BLaER1 treated with 17β-estradiol and CSF1 and Interleukin-3, amounts not matched to agents 10 nM and 100 nM (cell line): ENCODE measurements around the gene CHN2.
"Not testable (repeated sequence)": the region's sequence is repeated elsewhere in the genome, so short reads cannot be mapped to it uniquely, and the experiment has no call there.

Source experiments
- H3K27ac ChIP-seq, 11 experiments: shearing (Covaris generic); formaldehyde crosslinking; 2 replicates each; pipeline ENCODE4 v1.8.1; 2022
- H3K27me3 ChIP-seq, 11 experiments: shearing (Covaris generic); formaldehyde crosslinking; 2 replicates each; pipeline ENCODE4 v1.8.1; 2022
- H3K36me3 ChIP-seq, 11 experiments: shearing (Covaris generic); formaldehyde crosslinking; 2 replicates each; pipeline ENCODE4 v1.8.1; 2022
- H3K4me1 ChIP-seq, 10 experiments: shearing (Covaris generic); formaldehyde crosslinking; 2 replicates each; pipeline ENCODE4 v1.8.1; 2022
- H3K4me2 ChIP-seq, 11 experiments: shearing (Covaris generic); formaldehyde crosslinking; 2 replicates each; pipeline ENCODE4 v1.8.1; 2022
- H3K4me3 ChIP-seq, 10 experiments: shearing (Covaris generic); formaldehyde crosslinking; 2 replicates each; pipeline ENCODE4 v1.8.1; 2022
- H3K9ac ChIP-seq, 11 experiments: shearing (Covaris generic); formaldehyde crosslinking; 2 replicates each; pipeline ENCODE4 v1.8.1; 2022
- H3K9me3 ChIP-seq, 11 experiments: shearing (Covaris generic); formaldehyde crosslinking; replicated peaks in 1 of 11; 2 replicates each; pipeline ENCODE4 v1.8.1; 2022
- H4K20me1 ChIP-seq, 11 experiments: shearing (Covaris generic); formaldehyde crosslinking; 2 replicates each; pipeline ENCODE4 v1.8.1; 2022
- Cebpa-rat ChIP-seq, 11 experiments: shearing (Covaris generic); IDR thresholded peaks; 2 replicates each; pipeline ENCODE4 v1.8.1; 2022

CHN2 gene

GRCh38 chr7:29254591-29254990 is 60.0 kb downstream of the CHN2 start:
- Histone ChIP-seq H3K4me1 (no peaks in the 10 kb centered on the region), H3K9ac (no peak overlapping the region), H3K9me3 (no peaks in the 10 kb centered on the region; a peak in 1 of 22 replicates), H3K27ac (no peak overlapping the region), H3K36me3 (no peaks in the 10 kb centered on the region), H4K20me1 (no peaks in the 10 kb centered on the region), H3K4me3 (no peak overlapping the region), H3K27me3 (0 out of 22 replicates have a peak, but pooled peaks cover 0 to 4% (median 0%) of the 10 kb centered on the region in 11 experiments), H3K4me2 (no peak overlapping the region)
- TF ChIP-seq Cebpa-rat (IDR thresholded peaks at IDR 0.05): no peak

- H3K27me3 ChIP-seq: 0 out of 22 replicates have a peak, but pooled peaks cover 0 to 4% (median 0%) of the 10 kb centered on the region in 11 experiments
- no peak overlapping the region for H3K4me3 ChIP-seq
- TF ChIP-seq Cebpa-rat (IDR thresholded peaks at IDR 0.05): no peak
- no peak overlapping the region for H3K4me2 ChIP-seq
- H3K27ac ChIP-seq: no peak overlapping the region
- H4K20me1 ChIP-seq: no peaks in the 10 kb centered on the region
- no peaks in the 10 kb centered on the region for H3K4me1 ChIP-seq
- H3K9me3 ChIP-seq: no peaks in the 10 kb centered on the region; a peak in 1 of 22 replicates
- H3K9ac ChIP-seq: no peak overlapping the region
- H3K36me3 ChIP-seq: no peaks in the 10 kb centered on the region
These were observed 60.8 kb downstream of the CHN2 start for GRCh38 chr7:29255199-29255878.

DNA sequence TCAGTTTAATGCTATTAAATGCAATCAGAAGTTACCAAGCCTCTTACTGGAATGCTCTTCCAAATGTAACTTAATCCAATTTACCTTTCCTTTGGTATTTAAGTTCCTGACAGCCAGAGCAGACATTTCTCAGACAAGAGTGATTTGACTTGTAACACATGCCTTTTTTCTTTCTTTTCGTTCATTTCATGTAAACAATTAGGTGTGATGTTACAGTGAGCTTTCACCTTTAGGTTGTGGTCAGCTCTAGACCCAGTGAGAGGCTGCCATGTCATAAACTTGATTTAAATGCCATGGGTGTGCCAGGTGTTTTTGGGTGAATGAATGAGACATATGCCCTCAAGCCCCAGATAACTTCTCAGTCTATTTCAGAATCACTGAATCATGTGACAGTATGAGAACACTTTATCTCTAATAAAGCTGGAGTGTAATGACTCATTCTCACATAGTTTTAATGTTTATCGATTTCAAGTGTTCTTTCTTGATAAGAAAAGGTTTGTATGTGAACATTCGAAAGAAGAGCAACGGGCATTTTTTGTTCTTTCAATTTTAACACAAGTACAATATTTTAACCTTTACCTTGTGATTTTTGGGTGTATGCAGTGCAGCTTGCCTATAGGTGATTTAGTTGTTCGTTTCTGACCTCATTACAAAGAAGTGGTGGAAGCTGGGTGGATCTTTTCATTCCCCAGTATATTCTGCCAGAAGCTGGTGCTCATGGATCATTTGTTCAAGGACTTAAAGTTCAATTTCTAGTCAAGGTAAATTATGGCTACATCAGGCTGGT is 61.5 kb downstream of the CHN2 start:
- Histone ChIP-seq H3K4me2 (no peak overlapping the region), H3K27ac (no peak overlapping the region), H3K36me3 (no peaks in the 10 kb centered on the region)

GRCh38 chr7:29256693-29257002 is 62.1 kb downstream of the CHN2 start:
- H3K36me3 ChIP-seq: no peaks in the 10 kb centered on the region
- H3K9me3 ChIP-seq: no peaks in the 10 kb centered on the region; a peak in 1 of 22 replicates
- H3K9ac ChIP-seq: no peak overlapping the region
- 0 out of 22 replicates have a peak, but pooled peaks cover 0 to 4% (median 0%) of the 10 kb centered on the region in 11 experiments for H3K27me3 ChIP-seq
- H3K4me1 ChIP-seq: no peaks in the 10 kb centered on the region
- H3K27ac ChIP-seq: no peak overlapping the region
- no peak overlapping the region for H3K4me3 ChIP-seq
- TF ChIP-seq Cebpa-rat (IDR thresholded peaks at IDR 0.05): no peak
- no peaks in the 10 kb centered on the region for H4K20me1 ChIP-seq
- no peak overlapping the region for H3K4me2 ChIP-seq

More for the DNA sequence above, 61.5 kb downstream of the CHN2 start:
- 0 out of 22 replicates have a peak, but pooled peaks cover 0 to 4% (median 0%) of the 10 kb centered on the region in 11 experiments for H3K27me3 ChIP-seq
- no peaks in the 10 kb centered on the region; a peak in 1 of 22 replicates for H3K9me3 ChIP-seq
- no peaks in the 10 kb centered on the region for H3K4me1 ChIP-seq
- H3K4me3 ChIP-seq: no peak overlapping the region
- no peak for TF ChIP-seq Cebpa-rat (IDR thresholded peaks at IDR 0.05)
- no peaks in the 10 kb centered on the region for H4K20me1 ChIP-seq
- no peak overlapping the region for H3K9ac ChIP-seq

DNA sequence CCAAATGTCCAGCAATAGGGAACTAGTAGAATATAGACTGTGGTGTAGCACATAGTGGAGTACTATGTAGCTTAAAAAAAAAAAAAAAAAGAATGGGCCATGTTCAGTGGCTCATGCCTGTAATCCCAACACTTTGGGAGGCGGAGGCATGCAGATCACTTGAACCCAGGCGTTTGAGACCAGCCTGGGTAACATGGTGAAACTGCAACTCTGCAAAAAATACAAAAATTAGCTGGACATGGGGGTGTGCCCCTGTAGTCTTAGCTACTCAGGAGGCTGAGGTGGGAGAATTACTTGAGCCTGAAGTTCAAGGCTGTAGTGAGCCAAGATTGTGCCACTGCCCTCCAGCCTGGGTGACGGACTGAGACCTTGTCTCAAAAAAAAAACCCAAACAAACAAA is 64.4 kb downstream of the CHN2 start:
- no peaks in the 10 kb centered on the region for H3K36me3 ChIP-seq
- no peaks in the 10 kb centered on the region for H4K20me1 ChIP-seq
- H3K9ac ChIP-seq: no peak overlapping the region
- no peak overlapping the region for H3K27ac ChIP-seq
- peaks cover 9 to 14% (median 11%) of the 10 kb centered on the region in 11 experiments; a peak in 18 of 22 replicates for H3K9me3 ChIP-seq
- H3K4me2 ChIP-seq: no peak overlapping the region
- no peak overlapping the region for H3K4me3 ChIP-seq
- no peak for TF ChIP-seq Cebpa-rat (IDR thresholded peaks at IDR 0.05)
- 0 out of 22 replicates have a peak, but pooled peaks cover 0 to 4% (median 0%) of the 10 kb centered on the region in 11 experiments for H3K27me3 ChIP-seq
- H3K4me1 ChIP-seq: no peaks in the 10 kb centered on the region

DNA sequence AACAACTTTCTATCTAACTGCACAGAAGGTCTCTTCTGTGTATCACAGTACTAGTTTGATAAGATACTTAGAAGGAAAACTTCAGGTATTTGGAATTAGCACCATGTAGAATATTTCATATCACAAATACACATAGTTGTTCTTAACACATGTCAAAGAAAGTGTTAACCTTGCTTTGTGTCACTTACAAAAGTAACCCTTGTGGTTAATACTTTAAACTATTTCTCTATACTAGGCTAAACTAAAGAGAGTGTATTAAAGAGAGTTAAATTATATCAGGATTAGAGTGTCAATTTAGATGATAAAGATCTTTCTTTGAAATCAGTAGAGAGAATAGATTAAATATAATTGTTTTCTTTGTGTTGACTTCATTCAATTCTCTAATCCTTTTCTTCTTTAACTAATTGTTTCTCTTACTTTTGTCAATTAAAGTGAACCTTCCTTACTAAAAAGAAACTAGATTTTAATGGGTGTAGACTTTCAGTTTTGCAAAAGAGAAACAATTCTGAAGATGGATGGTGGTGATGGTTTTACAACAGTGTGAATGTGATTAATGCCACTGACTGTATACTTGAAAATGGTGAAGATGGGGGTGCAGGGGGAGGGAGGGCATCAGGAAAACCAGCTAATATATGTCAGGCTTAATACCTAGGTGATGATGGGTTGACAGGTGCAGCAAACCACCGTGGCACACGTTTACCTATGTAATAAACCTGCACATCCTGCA is 67.8 kb downstream of the CHN2 start:
- TF ChIP-seq Cebpa-rat (IDR thresholded peaks at IDR 0.05): no peak
- no peaks in the 10 kb centered on the region for H3K36me3 ChIP-seq

GRCh38 chr7:29263601-29264207 is 69.1 kb downstream of the CHN2 start:
- not testable (repeated sequence) for H3K4me3 ChIP-seq, H3K36me3 ChIP-seq, H3K4me2 ChIP-seq, H3K27me3 ChIP-seq, H3K9ac ChIP-seq, H4K20me1 ChIP-seq, H3K27ac ChIP-seq
- peaks cover 14 to 29% (median 20%) of the 10 kb centered on the region in 11 experiments; a peak in 19 of 22 replicates for H3K9me3 ChIP-seq
- peaks cover 7 to 11% (median 9%) of the 10 kb centered on the region in 10 experiments; a peak in 17 of 20 replicates for H3K4me1 ChIP-seq

More for the DNA sequence above, 67.8 kb downstream of the CHN2 start:
- peaks cover 14 to 29% (median 20%) of the 10 kb centered on the region in 11 experiments; a peak in 19 of 22 replicates for H3K9me3 ChIP-seq
- no peak overlapping the region for H3K4me2 ChIP-seq
- peaks cover 7 to 11% (median 9%) of the 10 kb centered on the region in 10 experiments; a peak in 17 of 20 replicates for H3K4me1 ChIP-seq
- H3K27me3 ChIP-seq: 0 out of 22 replicates have a peak, but pooled peaks cover 0 to 2% (median 0%) of the 10 kb centered on the region in 11 experiments
- H3K4me3 ChIP-seq: no peak overlapping the region
- H4K20me1 ChIP-seq: no peaks in the 10 kb centered on the region
- H3K9ac ChIP-seq: no peak overlapping the region
- no peak overlapping the region for H3K27ac ChIP-seq

GRCh38 chr7:29265208-29265923 is 70.8 kb downstream of the CHN2 start:
- H3K9ac ChIP-seq: no peak overlapping the region
- H3K4me2 ChIP-seq: peak overlapping the region in 10 of 11 experiments; percentile 12 to 59 (median 38); a peak in 18 of 22 replicates
- no peaks in the 10 kb centered on the region for H3K27me3 ChIP-seq
- H3K27ac ChIP-seq: peak overlapping the region in 3 of 11 experiments; percentile 0 to 14 (median 2); a peak in 1 of 22 replicates
- H3K4me1 ChIP-seq: peaks cover 7 to 11% (median 9%) of the 10 kb centered on the region in 10 experiments; a peak in 17 of 20 replicates
- H3K36me3 ChIP-seq: no peaks in the 10 kb centered on the region
- no peaks in the 10 kb centered on the region for H4K20me1 ChIP-seq
- TF ChIP-seq Cebpa-rat (IDR thresholded peaks at IDR 0.05): no peak
- peaks cover 14 to 29% (median 20%) of the 10 kb centered on the region in 11 experiments; a peak in 19 of 22 replicates for H3K9me3 ChIP-seq
- no peak overlapping the region for H3K4me3 ChIP-seq
